HG02763 (cell line): ENCODE results near the gene NRCAM.

ENCODE experiments used
- ATAC-seq: cut with Tn5 transposase; IDR thresholded peaks from one replicate; pipeline ENCODE4 v1.9.1; 2021; ENCODE audit warnings: mild to moderate bottlenecking, moderate library complexity; ENCODE audit not compliant: unreplicated experiment

The NRCAM gene

DNA sequence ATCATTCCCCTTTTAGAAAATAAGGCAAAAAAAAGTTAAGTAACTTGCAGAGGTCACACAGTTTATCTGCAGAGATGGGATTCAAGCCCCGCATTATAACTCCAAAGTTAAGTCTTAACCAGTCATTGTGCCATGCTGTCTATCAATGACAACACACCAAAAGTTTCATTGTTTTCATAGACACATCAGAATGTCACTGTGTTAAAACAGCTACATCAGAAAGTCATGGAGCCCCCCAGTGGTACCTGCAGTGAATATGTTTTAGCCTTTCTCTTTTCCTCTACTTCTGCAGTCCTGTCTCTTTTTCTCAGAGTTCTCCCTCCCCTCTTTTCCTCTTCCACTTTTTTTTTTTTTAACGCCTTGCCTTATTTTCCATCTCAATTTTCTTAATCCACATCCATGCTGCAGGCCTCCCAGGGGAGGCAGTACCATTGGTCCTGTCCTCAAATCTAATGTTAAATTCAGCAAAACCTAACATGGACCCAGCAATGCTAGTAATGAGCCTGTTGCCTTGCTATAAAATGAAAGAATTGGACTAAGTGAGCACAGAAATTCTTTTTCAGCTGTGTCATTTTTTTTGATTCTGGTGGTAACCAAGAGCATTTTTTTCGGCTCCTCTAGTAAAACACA, 3.8 kb upstream of the NRCAM start:
- ATAC-seq, result no peak

DNA sequence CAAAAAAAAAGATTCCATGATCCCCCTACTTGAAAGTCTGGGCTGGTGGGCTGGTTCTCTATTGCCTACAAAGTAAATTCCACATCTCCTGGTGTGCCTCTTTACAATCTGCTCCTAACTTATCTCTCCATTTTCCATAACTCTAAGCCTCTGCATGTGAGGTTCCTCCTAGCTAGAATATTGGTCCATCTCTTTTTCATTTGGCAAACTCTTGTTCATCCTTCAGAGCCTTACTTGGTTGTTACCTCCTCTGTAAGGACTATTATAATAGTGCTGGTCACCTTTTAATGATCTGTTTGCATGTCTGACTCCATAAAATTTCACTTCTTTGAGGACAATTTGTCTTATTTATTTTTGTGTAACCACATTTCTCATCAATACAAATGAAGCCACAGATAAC, 1.6 kb upstream of the NRCAM start:
- ATAC-seq, result no peak

DNA sequence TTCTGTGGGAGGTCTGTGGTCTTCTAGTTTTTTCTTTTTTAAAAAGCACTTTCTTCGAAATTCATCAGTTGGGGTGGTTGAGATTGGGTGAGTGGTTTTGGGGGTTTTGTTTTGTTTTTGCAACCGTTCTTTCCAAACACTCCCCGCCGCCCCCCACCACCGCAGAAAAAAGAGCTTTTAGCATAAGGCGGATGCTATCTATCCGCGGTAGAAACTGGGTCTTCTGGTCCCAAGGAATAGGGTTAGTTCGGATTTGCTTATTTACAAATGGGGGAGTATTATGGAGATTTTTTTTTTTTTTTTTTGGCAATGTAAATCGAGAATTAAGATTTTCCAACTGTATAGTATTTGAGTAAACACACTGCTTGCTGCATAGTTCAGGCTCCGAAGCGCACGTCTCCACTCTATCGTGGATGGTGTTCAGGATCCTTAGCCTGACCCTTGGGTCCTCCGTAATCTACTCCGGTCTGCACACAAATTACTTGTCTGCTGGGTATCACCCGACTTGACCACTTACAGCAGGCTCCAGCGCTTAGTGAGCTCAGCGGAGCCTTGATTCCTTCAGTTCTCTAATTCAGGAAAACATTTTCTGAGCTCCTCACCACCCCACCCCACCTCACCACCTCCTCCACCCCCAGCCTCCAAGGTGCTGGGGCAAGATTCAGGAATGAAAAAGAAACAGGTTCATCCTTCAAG, 757 bp upstream of the NRCAM start:
- no peak for ATAC-seq

DNA sequence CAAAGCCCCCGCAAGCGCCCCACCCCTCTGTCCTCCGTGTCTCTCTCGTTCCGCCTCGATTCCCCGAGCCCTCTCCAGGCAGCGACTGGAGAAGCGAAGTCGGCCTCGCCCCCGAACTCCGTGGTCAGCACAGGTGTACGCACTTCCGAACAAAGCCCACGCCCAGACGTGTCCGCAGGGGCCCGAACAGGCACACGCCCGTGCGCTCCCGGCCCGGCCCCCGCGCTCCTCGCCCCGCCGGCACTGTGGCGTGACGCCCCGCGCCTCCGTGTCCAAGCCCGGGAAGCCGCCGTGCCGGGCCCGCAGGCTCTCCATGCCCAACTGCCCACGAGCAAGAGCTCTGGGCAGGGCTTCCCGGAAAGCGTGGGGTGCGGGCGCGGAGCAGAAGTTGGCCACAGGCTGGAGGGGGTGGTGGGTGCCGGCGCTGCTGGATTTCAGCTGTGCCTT, 662 bp downstream of the NRCAM start:
- ATAC-seq, result no peak

DNA sequence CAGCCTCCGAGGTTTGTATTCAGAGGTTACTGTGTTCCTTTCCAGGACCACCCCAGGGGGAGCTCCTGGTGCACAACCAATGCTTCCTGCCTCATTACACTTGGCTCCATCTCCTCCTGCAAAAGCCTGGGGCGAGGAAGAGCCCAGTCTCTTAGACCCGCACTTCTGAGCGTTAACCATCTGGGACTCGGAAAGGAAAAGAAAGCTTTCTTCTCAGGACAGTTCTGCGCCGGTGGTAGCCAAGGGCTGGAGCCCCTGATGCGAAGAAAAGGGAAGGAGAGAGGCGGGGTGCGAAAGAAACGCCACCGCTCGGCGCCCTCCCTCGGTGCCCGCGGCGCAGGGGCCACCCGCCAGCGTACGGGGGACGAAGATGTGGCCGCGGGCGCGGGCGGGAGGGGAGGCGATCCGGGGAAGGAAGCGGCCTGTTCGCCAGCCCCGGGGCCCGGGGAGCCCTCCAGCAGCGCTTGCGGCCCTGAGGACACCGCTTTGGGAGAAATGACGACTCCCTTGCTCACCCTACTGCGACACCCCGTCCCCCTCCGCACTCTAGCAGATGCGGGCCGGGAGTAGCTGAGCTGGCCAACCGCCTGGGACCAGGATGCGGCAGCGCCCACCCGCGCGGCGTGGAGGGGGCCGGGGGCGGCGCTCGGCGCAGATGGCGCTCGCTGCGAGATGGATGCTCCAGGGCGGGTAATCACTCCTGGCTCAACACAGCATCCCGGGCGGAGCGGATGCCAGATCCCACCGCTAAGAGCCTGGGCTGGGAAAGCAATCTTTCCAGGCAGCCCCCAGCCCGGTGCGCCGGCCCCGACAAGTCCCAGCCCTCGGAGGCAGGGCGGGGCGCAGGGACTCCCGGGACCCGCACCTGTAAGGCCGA, 1.3 kb downstream of the NRCAM start:
- no peak for ATAC-seq

DNA sequence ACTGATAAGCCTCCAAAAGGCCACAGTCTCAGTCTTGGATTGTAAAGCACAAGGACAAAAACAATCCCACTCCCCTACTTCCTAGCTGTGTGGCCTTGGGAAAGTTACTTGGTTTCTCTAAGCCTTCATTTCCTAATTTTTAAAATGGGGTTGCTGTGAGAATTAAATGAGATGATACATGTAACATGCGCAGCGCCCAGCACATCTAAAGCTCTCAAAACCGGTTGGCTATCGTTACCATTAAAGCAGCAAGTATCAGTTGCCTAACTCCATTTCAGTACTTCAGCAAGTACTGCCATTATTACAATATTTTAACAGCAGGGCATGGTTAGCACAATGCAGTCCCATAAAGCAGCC, 1.9 kb downstream of the NRCAM start:
- ATAC-seq, result no peak

DNA sequence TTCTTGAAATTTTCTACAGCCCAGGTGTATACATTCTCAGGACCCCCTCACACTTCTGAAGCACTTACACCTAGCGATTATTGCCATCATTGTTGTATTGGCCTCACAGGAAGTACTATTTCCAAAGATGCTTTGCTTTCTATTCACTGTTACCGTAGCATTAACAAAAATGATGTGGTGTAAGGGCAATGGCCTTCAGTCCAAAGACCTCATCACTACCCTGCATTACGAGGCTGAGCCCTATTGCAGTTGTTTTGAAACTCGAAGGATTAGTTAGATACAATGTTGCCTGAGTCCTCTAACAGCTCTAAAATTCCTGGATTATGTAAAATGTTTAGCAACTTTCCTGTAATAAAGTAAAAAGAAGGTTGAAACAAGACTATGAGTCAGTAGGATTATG, 2.9 kb downstream of the NRCAM start:
- no peak for ATAC-seq

DNA sequence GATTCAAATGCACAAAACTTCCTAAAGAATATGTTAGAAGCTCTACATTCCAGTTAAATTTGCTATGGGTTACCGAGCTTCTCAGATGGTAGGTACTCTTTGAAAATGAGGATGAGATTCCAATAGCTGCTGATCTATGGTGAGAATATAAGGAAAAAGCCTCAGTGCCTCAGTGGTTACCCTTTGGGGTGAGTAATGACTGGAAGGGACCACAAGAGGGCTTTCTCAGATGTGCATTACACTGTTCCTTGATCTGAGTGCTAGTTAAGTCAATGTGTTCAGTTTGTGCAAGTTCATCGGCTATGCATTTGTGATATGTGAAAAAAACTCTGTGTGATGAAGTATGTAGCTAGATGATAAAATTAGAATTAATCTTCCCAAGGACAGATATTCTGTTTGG, 3.5 kb downstream of the NRCAM start:
- ATAC-seq, result no peak

DNA sequence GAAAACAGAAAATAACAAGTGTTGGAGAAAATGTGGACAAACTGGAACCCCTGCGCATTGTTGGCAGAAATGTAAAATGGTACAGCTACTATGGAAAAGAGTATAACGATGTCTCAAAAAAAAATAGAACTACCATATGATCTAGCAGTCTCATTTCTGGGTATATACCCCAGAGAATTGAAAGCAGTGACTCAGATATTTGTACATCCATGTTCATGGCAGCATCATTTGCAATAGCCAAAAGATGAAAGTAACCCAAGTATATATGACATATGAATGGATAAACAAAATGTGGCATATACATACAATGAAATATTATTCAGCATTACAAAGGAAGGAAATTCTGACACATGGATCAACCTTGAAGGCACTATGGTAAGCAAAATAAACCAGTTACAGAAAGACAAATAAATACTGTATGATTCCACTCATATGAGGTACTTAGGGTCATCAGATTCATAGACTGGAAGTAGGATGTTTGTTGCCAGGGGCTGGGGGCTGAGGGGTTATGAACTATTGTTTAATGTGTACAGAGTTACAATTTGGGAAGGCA, 4.9 kb downstream of the NRCAM start:
- ATAC-seq, result no peak

DNA sequence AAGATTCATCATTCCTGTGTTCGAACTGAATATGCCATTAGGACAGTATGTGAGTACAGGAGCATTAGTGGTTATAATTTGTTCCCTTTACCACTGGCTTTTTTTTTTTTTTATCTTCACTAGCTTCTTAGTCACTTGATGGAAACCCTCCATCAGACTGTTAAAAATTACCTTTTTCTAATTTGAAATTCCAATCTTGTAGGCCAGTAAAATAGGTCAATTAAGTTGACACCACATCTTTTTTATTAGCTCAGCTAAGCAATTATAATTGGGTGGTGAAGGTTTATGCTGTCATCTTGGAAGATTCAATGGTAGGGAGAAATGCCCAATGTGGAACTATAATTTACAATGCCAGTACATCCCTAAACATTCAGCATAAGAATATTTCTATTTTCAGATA, 6.1 kb downstream of the NRCAM start:
- no peak for ATAC-seq

DNA sequence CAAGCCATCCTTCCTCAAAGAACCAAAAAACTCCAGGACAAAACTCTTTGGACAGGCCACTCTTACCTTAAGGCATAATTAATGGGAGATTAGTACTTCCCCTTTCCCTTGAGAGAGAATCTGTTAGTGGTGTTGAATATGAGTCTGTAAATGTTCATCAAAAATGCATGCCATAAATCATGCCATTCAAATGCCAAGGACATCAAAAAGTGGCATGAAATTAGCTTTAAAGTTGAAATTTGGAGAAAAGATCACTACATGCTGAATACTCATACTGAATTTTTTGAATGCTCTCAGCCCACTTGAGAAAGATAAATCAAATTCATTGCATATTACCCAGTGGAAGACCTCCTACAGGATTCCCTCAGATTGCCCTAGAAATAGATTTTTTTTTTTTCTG, 6.7 kb downstream of the NRCAM start:
- no peak for ATAC-seq

DNA sequence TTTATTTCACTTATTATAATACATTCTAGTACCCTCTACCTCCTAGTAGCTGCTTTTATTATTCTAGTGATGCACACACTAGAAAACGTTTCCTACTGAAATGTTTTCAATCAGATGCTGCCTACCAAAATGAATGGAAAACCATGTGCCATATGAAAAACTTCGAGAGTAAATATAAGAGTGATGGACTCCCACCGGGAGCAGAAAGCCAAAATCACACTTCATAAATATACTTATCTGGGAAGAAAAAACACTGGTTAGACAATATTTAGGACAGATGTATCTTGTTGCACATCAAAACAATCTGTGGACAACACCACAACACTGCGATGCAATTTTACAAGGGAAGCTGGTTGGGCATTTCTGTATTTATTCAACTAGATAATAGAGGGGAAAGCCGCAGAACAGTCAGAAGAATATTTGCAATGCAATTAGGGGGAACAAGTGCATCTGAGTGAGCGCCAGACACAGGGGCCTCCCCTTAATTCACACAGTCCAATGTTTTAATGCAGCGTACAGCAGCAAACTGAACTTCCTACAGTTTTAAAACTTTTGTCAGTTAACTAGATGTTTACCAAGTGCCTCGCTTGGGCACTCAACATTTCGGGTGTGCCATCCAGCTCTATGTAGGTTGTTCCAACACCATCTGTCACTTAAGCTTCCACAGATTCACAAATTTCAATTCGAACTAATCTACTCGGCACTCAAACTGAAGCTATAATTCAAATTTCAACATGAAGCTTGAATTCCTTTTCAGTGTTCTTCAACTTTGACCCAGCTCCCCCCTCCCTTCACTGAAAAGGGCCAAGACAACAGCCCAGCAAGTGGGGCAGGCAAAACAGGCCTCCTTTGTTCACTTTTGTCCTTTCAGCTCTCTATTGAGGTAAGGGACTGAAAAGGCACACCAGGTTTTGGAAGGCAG, 7.4 kb downstream of the NRCAM start:
- ATAC-seq, result no peak

DNA sequence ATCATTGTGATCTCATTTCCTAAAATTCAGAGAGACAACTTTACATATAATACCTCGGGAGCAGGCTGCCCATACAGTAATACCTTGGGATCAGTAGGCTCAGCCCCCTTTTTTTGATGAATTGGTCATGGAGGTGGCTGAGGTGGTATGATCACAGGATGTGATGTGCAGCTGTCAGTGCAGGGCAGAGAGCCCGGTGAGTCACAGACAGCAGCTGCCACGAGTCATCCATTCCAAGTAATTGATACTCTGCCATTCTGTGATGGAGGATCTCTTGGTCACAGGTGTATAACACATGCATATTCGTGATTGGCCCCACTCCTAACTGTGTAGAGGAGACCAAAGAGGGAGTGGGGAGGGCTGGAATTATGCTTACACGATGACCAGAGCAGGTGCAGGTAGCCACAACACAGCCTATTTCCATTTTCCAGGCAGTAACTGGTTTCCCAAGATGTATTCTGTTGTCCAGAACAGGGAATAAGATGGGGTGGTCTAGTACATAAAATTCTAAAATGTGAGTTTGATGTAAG, 14.1 kb downstream of the NRCAM start:
- ATAC-seq, result no peak

DNA sequence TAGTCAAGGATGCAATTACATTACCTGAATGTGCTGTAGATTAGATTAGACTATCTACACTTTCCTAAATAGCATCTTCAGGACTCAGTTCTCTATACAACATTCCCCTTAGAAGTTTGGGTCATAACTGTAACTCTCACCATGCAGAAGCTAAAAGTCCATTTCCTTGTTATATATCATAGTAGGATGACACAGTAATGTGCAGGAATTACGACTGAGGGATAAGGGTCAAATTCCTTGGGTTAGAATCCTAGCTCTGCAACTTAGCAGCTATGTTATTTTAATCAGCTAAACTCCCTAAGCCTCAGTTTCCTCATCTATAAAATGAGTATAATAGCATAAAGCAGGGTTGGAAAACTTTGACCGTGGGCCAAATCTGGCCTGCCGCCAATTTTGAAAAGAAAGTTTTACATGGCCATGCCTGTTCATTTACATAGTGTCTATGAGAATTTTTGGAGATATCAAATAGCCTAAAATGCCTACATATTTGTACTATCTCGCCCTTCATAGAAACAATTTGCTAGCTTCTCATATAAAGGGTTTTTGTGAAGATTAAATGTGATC, 14.8 kb downstream of the NRCAM start:
- no peak for ATAC-seq

DNA sequence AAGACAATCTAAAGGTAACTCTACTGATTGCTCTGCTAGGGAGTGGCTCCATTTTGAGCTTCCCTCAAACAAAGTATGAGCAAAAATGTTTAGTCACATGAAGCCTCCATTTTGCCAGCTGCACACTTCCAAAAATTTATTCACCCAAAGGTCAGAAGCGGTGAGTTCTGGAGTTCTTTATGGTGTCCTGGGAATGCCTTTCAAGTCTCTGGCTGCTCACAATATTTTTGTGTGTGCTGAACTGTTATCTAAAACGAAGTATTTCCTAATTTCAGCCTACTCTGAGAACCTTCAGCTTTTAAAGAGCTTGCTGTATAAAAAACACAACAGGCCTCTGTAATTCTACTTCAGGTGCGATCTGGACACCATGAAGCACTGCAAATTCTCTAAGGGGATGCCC, 15.6 kb downstream of the NRCAM start:
- ATAC-seq, result no peak

DNA sequence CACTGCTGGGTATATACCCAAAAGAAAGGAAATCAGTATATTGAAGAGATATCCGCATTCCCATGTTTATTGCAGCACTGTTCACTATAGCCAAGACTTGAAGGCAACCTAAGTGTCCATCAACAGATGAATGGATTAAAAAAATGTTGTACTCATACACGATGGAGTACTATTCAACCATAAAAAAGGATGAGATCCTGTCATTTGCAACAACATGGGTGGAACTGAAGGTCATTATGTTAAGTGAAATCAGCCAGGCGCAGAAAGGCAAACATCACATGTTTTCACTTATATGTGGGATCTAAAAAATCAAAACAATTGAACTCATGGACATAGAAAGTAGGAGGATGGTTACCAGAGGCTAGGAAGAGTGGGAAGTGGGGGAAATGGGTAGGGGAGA, 19.3 kb downstream of the NRCAM start:
- ATAC-seq, result no peak

DNA sequence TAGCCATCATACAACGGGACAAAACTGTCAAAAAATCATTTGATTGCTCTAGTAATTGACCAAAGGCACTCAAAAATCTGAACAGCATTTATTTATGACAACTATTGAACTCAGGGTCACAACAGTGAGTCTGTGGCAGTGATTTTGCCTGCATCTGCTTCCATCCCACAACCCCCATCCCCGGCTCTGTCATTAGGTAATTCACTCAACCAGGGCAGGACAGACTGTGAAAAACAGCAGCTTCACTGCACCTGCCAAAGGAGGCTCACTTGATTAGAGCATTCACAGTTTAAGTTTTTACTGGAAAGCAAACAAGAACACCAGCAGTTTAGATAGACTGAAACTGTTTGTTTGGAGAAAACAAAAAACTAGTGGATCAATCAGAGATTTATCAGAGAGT, 22.2 kb downstream of the NRCAM start:
- ATAC-seq, result no peak

DNA sequence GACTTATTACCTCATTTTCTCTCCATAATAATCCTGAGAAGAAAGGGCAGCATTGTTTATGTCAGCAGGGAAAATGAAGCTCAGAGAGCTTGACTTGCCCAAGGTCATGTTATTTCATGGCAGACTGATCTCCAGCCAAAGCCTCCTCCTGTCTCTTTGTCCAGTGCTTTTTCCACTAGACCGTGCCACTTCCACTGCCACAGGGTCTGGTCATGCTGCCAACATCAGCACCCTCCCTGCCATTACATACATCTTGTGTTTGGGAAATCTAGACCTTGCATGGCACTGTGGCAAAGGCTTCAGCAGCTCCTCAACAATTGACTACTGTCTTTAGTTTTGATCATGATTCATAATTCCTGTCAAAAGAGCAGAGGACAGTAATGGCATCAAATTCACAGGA, 25.1 kb downstream of the NRCAM start:
- no peak for ATAC-seq

DNA sequence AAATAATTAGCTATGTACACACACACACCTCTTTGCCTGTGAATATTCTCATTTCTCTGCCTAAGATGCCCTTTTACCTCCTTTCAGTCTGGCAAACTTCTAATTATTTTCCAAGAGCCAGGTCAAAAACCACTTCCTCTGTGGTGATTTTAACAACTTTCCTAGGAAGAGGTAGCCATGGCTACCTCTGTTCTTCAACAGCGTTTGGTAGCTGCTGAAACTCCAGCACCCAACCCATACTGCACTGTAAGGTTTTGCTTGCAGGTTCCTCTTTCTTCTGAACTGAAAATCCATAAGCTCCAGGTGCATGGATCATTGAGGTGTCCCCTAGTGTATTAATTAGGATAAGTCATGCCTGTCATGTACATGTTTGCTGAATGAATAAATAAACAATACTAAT, 25.6 kb downstream of the NRCAM start:
- ATAC-seq, result no peak

DNA sequence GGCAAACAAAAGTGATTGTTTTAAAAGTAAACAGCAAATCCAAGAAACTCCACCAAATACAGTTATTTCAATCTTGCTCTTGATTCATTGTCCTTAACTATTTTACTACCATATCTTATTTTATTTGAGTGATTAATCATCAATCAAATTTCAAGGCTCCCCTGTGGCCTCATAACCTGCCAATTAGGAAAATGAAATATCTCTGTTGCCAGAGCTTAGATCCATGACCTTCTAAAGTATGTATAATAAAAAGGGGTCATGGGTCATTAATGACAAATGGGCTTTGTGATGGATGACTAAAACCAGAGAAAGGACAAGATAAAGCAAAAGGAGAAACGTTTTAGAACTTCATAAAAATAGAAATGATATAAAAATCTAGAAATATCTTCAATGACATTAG, 28.5 kb downstream of the NRCAM start:
- no peak for ATAC-seq
